ENCODE measurements around the gene PMVK. TPM values are rescaled to one million over a fixed set of nuclear protein-coding genes. Genes with fewer than 3 reads are reported as not detected.

Gene PMVK
- total and polyA plus RNA-seq, 2 experiments from 2014 or later, result 23.8 to 95.4 TPM

DNA sequence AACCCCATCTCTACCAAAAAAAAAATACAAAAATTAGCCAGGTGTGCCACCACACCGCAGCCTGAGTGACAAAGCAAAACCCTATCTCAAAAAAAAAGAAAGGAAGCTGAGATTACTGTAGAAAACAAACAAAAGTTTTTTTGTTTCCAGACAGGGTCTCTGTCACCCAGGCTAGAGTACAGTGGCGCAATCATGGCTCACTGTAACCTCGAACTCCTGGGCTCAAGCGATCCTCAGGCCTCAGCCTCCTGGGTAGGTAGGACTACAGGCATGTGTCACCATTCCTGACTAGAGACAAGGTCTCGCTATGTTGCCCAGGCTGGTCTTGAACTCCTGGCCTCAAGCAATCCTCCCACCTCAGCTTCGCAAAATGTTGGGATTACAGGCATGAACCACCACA, 27.8 kb upstream of the PMVK start:
- Histone ChIP-seq H3K36me3 (peaks cover 12% of the 10 kb centered on the region), H3K27me3 (no peaks in the 10 kb centered on the region), H3K9me3 (ENCODE audit: low read depth) (no peaks in the 10 kb centered on the region), H3K4me3 (no peak overlapping the region), H3K4me1 (ENCODE audit: low read depth) (peaks cover 16% of the 10 kb centered on the region), H3K27ac (peak overlapping the region; percentile 36)
- DNase-seq (ENCODE audit: low read depth in 1 of 2, low spot score in 1 of 2), result no peak
- no peak for TF ChIP-seq CTCF (IDR thresholded peaks at IDR 0.05; ENCODE audit: low read depth, low read length)

- peaks cover 12% of the 10 kb centered on the region for H3K4me1 ChIP-seq (ENCODE audit: low read depth)
- peak overlapping the region; percentile 36 for H3K27ac ChIP-seq
- no peaks in the 10 kb centered on the region for H3K27me3 ChIP-seq
- no peak overlapping the region for H3K4me3 ChIP-seq
- no peak for DNase-seq (ENCODE audit: low read depth in 1 of 2, low spot score in 1 of 2)
- no peak for TF ChIP-seq CTCF (IDR thresholded peaks at IDR 0.05; ENCODE audit: low read depth, low read length)
- peaks cover 12% of the 10 kb centered on the region for H3K36me3 ChIP-seq
- H3K9me3 ChIP-seq (ENCODE audit: low read depth), result no peaks in the 10 kb centered on the region
These were observed 27.1 kb upstream of the PMVK start for GRCh38 chr1:154963643-154964042.

GRCh38 chr1:154962795-154963330, 26.3 kb upstream of the PMVK start:
- Histone ChIP-seq H3K9me3 (ENCODE audit: low read depth) (no peaks in the 10 kb centered on the region), H3K27me3 (no peaks in the 10 kb centered on the region), H3K36me3 (peaks cover 12% of the 10 kb centered on the region), H3K27ac (peak overlapping the region; percentile 99), H3K4me1 (ENCODE audit: low read depth) (peaks cover 12% of the 10 kb centered on the region), H3K4me3 (peak overlapping the region; percentile 79)
- no peak for TF ChIP-seq CTCF (IDR thresholded peaks at IDR 0.05; ENCODE audit: low read depth, low read length)
- DNase-seq (ENCODE audit: low read depth in 1 of 2, low spot score in 1 of 2), result no peak

DNA sequence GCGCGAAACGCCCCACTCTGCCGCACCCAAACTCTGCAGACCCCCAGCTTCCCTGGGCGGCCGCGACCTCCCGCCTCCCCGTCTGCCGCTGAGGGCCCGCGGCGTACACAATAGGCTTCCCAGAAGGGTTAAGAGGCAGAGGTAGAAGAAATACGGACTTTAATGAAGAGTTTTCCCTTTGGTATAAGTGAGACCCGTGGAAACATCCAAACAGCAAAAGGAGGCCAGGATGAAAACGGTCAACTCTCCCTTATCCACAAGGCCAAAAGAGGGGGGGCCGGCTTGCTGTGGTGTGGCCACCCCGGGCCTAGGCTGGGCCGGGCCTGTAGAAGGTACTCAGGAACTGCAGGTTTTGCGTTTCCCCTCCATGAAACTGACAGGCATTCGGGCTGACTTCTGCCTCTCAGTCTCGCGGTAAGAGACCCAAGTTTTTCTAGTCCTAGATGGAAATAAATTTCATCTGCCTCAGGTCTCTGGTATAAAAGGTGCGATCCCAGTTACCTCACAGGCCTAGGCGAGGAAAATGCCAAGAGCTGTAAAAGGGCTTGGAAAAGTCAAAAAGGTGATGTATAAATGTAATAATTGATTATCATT, 25.7 kb upstream of the PMVK start:
- Histone ChIP-seq H3K36me3 (peaks cover 9% of the 10 kb centered on the region), H3K4me1 (ENCODE audit: low read depth) (peaks cover 12% of the 10 kb centered on the region), H3K27me3 (no peaks in the 10 kb centered on the region), H3K9me3 (ENCODE audit: low read depth) (no peaks in the 10 kb centered on the region), H3K27ac (peak overlapping the region; percentile 99), H3K4me3 (peak overlapping the region; percentile 79)
- no peak for TF ChIP-seq CTCF (IDR thresholded peaks at IDR 0.05; ENCODE audit: low read depth, low read length)
- DNase-seq (ENCODE audit: low read depth in 1 of 2, low spot score in 1 of 2), result peak; percentile 32 to 45

- H3K4me3 ChIP-seq, result peak within 1 kb of the TSS; percentile 79
- peaks cover 15% of the 10 kb centered on the region for H3K4me1 ChIP-seq (ENCODE audit: low read depth)
- DNase-seq (ENCODE audit: low read depth in 1 of 2, low spot score in 1 of 2), result peak; percentile 85 to 89
- H3K27me3 ChIP-seq, result no peaks in the 10 kb centered on the region
- H3K9me3 ChIP-seq (ENCODE audit: low read depth), result no peaks in the 10 kb centered on the region
- H3K27ac ChIP-seq, result peak within 1 kb of the TSS; percentile 99
- peaks cover under 1% of the 10 kb centered on the region for H3K36me3 ChIP-seq
- TF ChIP-seq CTCF (IDR thresholded peaks at IDR 0.05; ENCODE audit: low read depth, low read length), result peak; percentile 34
These were observed 25.0 kb upstream of the PMVK start, which contains the start of gene PYGO2 for GRCh38 chr1:154961207-154962155. Gene PYGO2 (minus strand): TSS chr1:154961782. CDS start chr1:154961576, 206 bp downstream.

All from cardiac muscle cell (in vitro differentiated cells and primary cell).